Measurements from ENCODE around the gene CX3CR1.
"Not testable (repeated sequence)": the region's sequence is repeated elsewhere in the genome, so short reads cannot be mapped to it uniquely, and the experiment has no call there.

CX3CR1 gene

DNA sequence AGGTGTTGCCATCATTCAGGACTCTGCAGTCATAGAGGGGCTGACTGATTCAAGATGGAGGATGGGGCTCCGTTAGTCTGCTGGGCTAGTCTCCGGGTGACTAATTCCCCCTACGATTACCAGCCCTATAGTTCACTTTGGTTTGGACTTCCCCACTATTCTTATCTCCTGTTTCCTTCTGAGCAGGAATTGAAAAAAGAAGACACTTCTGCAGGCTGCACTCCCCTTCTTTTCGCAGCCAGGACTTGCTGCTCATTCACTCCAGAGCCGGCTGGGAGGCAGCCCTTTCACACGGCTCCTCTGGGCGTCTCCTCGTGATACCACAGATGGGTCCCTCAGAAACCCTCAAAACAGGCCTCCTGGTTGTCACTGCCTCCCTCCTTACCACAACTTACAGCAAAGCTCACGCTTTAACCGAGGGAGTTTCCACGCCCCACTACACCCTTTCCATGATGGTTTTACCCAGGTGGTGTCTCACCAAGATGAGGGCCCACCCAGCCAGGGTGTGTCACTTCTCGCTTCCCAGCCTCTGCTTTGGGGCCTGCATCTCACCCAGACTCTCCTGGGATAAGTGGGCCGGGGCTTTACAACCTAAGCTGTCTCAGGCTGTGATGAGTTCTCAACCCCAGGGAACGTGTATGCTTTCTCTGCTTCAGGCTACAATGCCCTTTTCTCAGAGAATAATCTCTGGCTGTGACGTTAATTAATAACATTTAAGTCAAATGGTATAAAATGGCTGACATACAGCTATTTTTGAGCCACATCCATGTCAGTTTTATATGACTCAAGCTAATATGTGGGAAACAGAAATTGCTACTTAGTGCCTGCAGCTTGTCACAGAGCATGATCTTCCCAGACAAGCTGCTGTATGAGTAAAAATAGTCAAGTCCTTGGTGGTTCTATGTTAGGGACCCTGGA lies 11.9 kb downstream of the CX3CR1 start:
- DNase-seq (ENCODE audit: low read depth, low spot score), result no peak

- no peak for DNase-seq (ENCODE audit: low read depth, low spot score)
Measured at GRCh38 chr3:39264053-39264452, 15.8 kb downstream of the CX3CR1 start.

DNA sequence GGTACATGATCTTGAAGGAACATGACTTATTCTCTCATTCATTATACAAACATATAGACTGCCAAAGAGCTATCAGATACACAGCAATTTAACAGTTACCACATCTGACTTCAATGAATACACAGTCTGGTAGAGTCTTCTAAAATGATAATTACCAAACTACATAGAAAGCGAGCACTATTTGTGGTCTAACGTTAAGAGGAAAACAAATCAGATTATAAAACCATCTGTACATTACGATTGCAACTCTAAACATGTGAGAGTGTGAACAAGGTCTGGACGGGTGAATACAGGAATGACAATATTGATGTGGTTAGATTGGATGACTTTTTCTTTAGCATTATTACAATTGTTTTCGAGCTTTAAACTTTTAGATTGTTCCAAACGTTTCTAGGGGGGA lies 16.3 kb downstream of the CX3CR1 start:
- DNase-seq (ENCODE audit: low read depth, low spot score), result no peak

DNA sequence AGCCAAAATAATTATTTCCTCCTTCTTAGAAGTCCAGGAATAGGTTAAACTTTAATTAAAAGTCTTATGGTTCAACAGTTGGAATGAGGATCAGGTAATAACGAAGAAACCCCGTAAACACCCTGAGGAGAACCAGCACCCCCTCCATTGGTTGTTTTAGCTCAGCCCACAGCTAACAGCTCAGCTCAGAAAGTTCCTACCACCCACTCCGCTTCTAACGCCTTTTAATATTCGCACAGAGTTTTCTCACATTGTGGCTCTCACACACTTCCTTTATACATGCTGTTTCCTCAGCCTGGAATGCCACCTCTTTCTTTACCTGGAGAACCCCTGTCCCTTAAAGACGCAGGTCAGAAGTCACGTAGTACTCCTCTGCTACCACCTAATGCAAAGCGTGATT lies 17.0 kb downstream of the CX3CR1 start:
- no peak for DNase-seq (ENCODE audit: low read depth, low spot score)

- no peak for DNase-seq (ENCODE audit: low read depth, low spot score)
Measured at GRCh38 chr3:39261726-39262125, 18.1 kb downstream of the CX3CR1 start.

DNA sequence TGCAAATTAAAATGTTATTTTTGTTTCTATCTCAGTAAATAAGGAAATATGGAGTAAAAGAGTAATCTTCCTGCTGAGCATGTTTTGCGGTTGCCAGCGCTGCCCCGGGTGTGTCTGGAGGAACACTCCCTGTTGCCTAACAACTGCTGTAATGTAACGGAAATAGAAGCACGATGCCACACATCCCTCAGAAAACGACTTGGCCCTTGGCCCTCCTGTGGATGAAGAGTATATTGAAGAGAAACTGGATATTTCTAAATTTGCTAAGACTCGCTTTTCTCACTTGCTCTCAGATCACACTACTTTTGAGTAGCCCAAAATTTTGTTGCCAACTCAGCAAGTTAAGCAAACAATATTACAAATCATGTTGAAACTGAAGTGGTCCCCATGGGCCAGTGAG lies 18.9 kb downstream of the CX3CR1 start:
- DNase-seq (ENCODE audit: low read depth, low spot score), result peak; percentile 15

DNA sequence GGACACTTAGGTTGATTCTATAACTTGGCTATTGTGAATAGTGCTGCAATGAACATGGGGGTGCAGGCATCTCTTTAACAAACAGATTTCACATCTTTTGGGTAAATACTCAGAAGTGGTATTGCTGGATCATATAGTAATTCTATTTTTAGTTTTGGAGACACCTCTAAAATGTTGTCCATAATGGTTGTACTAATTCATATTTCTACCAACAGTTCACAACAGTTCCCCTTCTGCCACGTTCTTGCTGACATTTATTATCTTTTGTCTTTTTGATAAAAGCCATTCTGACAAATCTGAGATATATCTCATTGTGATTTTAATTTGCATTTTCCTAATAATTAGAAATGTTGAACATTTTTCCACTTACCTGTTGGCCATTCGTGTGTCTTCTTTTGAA lies 19.5 kb downstream of the CX3CR1 start:
- no peak for DNase-seq (ENCODE audit: low read depth, low spot score)

DNA sequence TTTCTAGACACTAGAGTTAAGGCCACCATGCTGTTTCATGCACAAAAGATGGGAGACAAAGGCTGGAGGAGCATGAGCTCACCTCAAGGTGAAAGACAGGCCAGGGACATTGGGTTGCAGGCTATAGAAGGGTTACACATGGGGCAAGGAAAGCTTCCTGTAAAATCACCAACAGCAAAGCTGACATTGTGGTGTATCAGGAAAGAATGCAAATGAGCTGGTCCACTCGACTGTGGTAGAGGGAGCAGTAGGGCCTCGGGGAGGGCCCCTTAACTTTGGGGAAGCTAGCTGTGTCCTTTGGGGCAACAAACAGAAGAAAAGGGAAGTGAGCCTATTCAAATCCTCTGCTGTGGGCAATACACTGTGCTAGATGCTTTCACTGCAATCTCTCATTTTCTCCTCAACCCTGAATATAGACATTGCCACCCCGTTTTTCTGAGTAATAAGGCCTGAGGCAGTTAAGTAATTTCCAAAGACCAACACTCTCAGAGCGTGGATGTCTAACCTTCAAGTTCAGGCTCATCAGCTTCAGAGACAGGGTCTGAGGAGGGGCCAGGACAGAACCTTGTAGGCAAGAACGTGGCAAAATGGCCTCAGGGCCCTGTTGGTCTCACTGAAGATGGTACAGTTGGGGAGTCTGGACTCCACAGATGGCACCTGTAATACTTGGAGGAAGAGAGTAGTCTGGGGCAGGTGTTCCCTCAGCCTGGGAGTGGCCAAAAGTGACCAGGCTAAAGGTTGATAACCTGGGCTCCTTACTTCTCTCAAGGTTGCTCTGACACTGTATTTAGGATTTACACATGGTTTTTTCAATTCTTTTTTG lies 24.1 kb downstream of the CX3CR1 start:
- no peak for DNase-seq (ENCODE audit: low read depth, low spot score)

DNA sequence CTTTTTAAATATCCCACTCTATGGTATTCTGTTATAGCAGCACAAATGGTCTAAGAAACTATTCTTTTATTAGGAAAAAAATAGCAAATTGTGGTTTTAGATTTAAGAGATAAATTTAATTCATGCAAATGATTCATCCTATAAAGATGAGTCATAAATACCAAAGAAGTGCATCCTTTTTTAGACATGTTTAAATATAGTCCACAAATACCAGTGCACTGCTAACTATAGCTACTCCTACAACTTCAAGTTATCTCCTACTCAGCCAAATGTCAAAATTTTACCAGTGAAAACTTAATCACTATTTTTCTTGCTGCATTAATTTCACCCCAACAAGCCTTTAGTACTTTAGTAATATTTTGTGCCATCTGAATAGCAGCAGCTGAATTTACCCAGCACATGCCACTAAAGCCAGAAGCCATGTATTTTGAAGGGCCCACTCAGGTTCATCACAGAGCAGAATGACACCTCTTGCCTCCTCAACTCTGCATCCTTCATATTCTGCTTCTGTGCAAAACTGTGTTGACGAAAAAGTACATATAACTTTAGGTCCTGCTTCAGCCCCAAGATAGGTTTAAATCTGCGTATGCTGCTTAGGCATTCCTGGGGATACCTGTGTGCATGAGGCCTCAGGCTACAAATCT lies 24.9 kb downstream of the CX3CR1 start:
- DNase-seq (ENCODE audit: low read depth, low spot score), result no peak

GRCh38 chr3:39251576-39251975 lies 28.3 kb downstream of the CX3CR1 start:
- no peak for DNase-seq (ENCODE audit: low read depth, low spot score)

DNA sequence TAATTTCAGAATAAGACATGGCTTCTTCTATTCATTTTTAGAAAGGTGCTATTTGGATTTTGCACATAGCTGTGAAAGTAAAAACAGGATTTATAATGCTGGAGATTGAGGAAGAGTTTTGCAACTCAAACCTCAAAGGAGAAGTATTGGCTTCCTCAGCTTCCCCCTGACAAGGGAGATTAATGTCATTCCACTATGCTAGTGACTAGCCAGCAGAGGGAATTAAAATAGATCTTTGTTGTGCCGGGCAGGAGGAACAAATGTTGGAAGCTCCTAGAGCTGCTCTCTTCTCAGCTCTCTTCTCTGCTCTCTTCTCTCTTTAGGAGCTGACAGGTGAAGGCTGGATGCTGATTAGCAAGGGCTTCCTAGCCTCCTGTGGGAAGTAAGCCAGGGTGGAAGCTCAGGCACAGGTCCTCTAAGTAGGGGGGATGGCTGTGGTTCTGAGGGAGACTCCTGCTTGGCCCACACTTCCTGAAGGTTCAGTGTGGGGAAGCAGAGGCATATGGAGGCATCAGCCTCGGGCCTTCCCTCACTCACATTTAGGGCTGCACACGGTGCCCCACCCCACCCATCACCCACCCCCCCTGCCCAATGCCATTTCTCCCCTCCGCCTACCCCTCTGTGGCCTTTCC lies 29.6 kb downstream of the CX3CR1 start:
- DNase-seq (ENCODE audit: low read depth, low spot score), result no peak

DNA sequence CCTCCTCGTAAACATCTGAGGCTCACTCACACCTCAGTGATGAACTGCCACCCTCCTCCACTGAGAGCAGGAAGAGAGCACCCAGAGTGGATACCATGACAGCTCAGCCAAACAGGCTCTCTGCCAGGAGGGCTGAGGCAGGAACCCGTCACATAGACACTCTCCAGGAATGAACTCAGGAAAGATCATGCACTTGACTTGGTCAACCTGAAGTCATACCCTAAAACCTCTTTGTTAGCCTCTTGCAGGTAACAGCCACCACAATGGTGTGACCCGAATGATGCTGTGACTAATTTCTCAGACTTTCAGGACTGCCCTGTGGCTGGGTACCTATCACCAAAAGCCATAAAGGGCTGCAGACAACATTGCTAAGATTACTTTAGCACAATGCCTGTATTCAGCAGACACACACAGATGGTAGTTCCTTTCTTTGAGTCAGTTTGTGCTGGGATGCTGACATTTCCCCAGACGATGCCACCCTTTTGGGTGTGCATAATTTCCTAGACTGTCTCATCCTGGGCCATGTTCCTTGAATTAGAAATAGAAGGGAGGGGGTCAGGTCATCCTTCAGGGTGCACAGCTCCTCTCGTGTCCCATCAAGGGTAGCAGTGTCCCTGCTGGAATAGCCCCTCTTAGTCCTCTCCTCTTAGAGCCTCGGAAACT lies 30.3 kb downstream of the CX3CR1 start:
- no peak for DNase-seq (ENCODE audit: low read depth, low spot score)

DNA sequence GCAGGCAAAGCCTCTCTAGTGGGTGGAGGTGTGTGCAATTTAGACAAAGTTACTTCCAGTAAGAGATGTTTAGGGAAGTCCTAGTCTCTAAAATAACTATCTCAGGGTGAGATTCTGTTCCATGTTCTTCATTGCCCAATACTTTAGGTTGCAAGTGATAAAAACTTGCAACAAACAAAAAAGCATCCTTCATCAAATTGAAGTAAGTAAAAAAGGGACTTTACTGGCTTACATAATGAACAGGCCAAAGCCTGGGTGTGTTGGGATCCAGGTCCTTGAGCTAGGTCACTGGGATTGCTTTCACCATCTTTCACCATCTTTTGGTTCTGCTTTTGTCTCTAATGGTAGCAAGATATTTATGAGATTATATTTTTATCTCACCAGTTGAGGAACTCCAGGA lies 38.3 kb downstream of the CX3CR1 start:
- no peak for DNase-seq (ENCODE audit: low read depth, low spot score)

DNA sequence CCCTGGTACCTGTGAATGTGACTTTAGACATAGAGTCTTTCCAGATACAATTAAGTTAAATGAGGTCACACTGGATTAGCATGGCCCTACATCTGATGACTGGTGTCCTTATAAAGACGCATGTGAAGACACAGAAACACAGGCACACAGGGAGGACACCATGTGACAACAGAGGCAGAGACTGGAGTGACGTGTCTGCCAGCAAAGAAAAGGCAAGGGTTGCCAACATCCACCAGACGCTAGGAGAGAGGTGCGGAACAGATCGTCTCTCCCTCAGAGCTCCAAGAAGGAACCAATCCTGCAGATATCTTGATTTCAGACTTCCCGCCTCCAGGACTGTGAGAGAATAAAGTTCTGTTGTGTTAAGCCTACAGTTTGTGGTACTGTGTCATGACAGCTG lies 42.8 kb downstream of the CX3CR1 start:
- DNase-seq (ENCODE audit: low read depth, low spot score), result no peak

DNA sequence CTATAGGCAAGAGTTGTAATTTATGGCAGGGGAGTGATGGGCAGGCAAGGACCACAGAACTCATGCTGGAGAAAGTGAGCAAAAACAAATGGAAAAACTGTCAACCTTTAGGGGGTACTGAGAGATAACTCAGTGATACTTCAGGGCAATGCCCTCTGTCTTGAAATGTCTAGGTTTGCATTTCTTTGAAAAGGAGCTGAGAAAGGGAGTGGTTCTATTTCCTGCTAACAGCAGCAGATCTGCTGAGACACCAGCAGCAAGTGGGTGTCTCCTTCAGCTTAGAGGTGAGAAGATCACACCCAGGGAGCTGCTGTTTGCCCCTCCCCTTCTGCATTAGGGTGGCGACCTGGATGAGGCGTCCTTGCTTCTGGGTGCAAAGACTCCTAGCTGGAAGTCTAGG lies 45.2 kb downstream of the CX3CR1 start:
- no peak for DNase-seq (ENCODE audit: low read depth, low spot score)

- no peak for DNase-seq (ENCODE audit: low read depth, low spot score)
Measured at GRCh38 chr3:39232859-39233258, 47.0 kb downstream of the CX3CR1 start.

DNA sequence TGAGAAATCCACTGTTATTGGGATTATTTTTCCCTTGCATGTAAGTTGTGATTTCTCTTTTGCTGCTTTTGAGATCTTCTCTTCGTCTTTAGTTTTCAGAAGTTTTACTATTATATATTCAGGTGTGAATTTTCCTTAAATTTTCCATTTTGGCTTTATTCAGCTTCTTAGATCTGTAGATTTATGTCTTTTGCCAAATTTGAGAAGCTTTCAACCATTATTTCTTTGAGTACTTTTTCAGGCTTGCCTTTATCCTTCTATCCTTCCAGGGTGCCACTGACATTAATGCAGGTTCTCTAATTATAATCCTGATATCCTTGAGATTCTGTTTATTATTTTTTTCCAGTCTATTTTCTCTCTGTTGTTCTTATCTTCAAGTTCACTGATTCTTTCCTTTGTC lies 49.4 kb downstream of the CX3CR1 start:
- no peak for DNase-seq (ENCODE audit: low read depth, low spot score)

DNA sequence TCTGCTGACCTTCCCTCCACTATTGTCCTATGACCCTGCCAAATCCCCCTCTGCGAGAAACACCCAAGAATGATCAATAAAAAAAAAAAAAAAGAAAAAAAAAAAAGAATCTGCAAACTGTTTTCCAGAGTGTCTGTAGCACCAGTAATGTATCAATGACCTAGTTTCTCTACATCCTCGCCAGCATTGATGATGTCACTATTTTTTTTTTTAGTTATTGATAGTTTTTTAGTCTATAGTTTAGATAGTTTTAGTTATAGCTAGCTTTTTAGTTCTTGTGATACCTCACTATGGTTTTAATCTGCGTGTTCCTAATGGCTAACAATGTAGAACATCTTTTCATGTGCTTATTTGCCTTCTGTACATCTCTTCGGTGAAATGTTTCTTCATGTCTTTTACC lies 51.3 kb downstream of the CX3CR1 start:
- DNase-seq (ENCODE audit: low read depth, low spot score), result no peak

DNA sequence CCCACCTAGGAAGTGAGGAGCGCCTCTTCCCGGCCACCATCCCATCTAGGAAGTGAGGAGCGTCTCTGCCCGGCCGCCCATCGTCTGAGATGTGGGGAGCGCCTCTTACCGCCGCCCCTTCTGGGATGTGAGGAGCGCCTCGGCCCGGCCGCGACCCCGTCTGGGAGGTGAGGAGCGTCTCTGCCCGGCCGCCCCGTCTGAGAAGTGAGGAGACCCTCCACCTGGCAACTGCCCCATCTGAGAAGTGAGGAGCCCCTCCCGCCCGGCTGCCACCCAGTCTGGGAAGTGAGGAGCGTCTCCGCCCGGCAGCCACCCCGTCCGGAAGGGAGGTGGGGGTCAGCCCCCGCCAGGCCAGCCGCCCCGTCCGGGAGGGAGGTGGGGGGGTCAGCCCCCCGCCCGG lies 52.2 kb downstream of the CX3CR1 start:
- DNase-seq (ENCODE audit: low read depth, low spot score), result not testable (repeated sequence)

GRCh38 chr3:39226106-39226741 lies 53.6 kb downstream of the CX3CR1 start:
- no peak for DNase-seq (ENCODE audit: low read depth, low spot score)

GRCh38 chr3:39224288-39224687 lies 55.5 kb downstream of the CX3CR1 start:
- DNase-seq (ENCODE audit: low read depth, low spot score), result no peak

Measured in brain pericyte (primary cell).